HG03139 (cell line): ENCODE data around the gene YRDC.
A peak's percentile ranks its signal among the peaks of the same experiment; 100 is the strongest.

Source experiments
- ATAC-seq: cut with Tn5 transposase; IDR thresholded peaks from one replicate; pipeline ENCODE4 v1.9.1; 2021; ENCODE audit not compliant: unreplicated experiment

YRDC gene

GRCh38 chr1:37822906-37823815 lies 15.2 kb upstream of the YRDC start:
- ATAC-seq, result no peak

GRCh38 chr1:37821481-37821880 lies 13.5 kb upstream of the YRDC start:
- ATAC-seq, result no peak

GRCh38 chr1:37817481-37817880 lies 9.5 kb upstream of the YRDC start:
- ATAC-seq, result no peak

GRCh38 chr1:37814252-37814651 lies 6.2 kb upstream of the YRDC start:
- no peak for ATAC-seq

- ATAC-seq, result no peak
Observed at GRCh38 chr1:37813529-37814145, 5.6 kb upstream of the YRDC start.

- no peak for ATAC-seq
Observed at GRCh38 chr1:37811027-37811655, 3.1 kb upstream of the YRDC start.

- no peak for ATAC-seq
Observed at GRCh38 chr1:37809942-37810341, 1.9 kb upstream of the YRDC start.

- ATAC-seq, result peak; percentile 28
Observed at GRCh38 chr1:37808369-37809319, 636 bp upstream of the YRDC start.

GRCh38 chr1:37807220-37807554 lies 821 bp downstream of the YRDC start:
- ATAC-seq, result no peak

GRCh38 chr1:37802439-37802838 lies 5.6 kb downstream of the YRDC start:
- ATAC-seq, result no peak

- ATAC-seq, result no peak
Observed at GRCh38 chr1:37797750-37798345, 10.2 kb downstream of the YRDC start.

- ATAC-seq, result no peak
Observed at GRCh38 chr1:37795340-37796125, 12.5 kb downstream of the YRDC start.

- no peak for ATAC-seq
Observed at GRCh38 chr1:37794372-37795339, 13.4 kb downstream of the YRDC start.

- ATAC-seq, result no peak
Observed at GRCh38 chr1:37793773-37794371, 14.1 kb downstream of the YRDC start, which contains the start of gene MANEAL. MANEAL (plus strand) TSS chr1:37793847; CDS start chr1:37794183, 336 bp downstream.

- ATAC-seq, result no peak
Observed at GRCh38 chr1:37792943-37793686, 14.9 kb downstream of the YRDC start.

- no peak for ATAC-seq
Observed at GRCh38 chr1:37782491-37782890, 25.5 kb downstream of the YRDC start.

GRCh38 chr1:37778654-37779053 lies 29.4 kb downstream of the YRDC start:
- no peak for ATAC-seq
